ENCODE data around the gene MAGI1.

Gene MAGI1

GRCh38 chr3:65875393-65876027 lies 163.2 kb downstream of the MAGI1 start:
- TF ChIP-seq CTCF (IDR thresholded peaks at IDR 0.05), result no peak
- intact Hi-C loops (cut with DNase I; ENCODE audit: low total_unique reads), result no loop called here
- no peak overlapping the region for H3K4me3 ChIP-seq
- no peaks in the 10 kb centered on the region for H3K9me3 ChIP-seq
- H3K27ac ChIP-seq, result no peak overlapping the region
- H3K27me3 ChIP-seq, result no peaks in the 10 kb centered on the region
- H3K36me3 ChIP-seq, result no peaks in the 10 kb centered on the region
- no peak for DNase-seq
- H3K4me1 ChIP-seq, result peaks cover 0 to 11% (median 5%) of the 10 kb centered on the region in 4 donors

- H3K9me3 ChIP-seq, result no peaks in the 10 kb centered on the region
- no peak for TF ChIP-seq CTCF (IDR thresholded peaks at IDR 0.05)
- H3K27ac ChIP-seq, result no peak overlapping the region
- H3K27me3 ChIP-seq, result no peaks in the 10 kb centered on the region
- DNase-seq, result no peak
- intact Hi-C loops (cut with DNase I; ENCODE audit: low total_unique reads), result no loop called here
- H3K4me1 ChIP-seq, result peaks cover 0 to 14% (median 6%) of the 10 kb centered on the region in 4 donors
- H3K36me3 ChIP-seq, result no peaks in the 10 kb centered on the region
- no peak overlapping the region for H3K4me3 ChIP-seq
Measured at GRCh38 chr3:65873869-65874268, 164.8 kb downstream of the MAGI1 start.

GRCh38 chr3:65873028-65873427 lies 165.7 kb downstream of the MAGI1 start:
- intact Hi-C loops (cut with DNase I; ENCODE audit: low total_unique reads), result no loop called here
- no peaks in the 10 kb centered on the region for H3K27me3 ChIP-seq
- no peak for DNase-seq
- H3K4me1 ChIP-seq, result peaks cover 0 to 14% (median 6%) of the 10 kb centered on the region in 4 donors
- no peaks in the 10 kb centered on the region for H3K9me3 ChIP-seq
- TF ChIP-seq CTCF (IDR thresholded peaks at IDR 0.05), result no peak
- no peak overlapping the region for H3K27ac ChIP-seq
- H3K4me3 ChIP-seq, result no peak overlapping the region
- no peaks in the 10 kb centered on the region for H3K36me3 ChIP-seq

- Histone ChIP-seq H3K27me3 (no peaks in the 10 kb centered on the region), H3K4me3 (no peak overlapping the region), H3K4me1 (peaks cover 0 to 14% (median 6%) of the 10 kb centered on the region in 4 donors), H3K27ac (no peak overlapping the region), H3K9me3 (no peaks in the 10 kb centered on the region), H3K36me3 (no peaks in the 10 kb centered on the region)
- intact Hi-C loops (cut with DNase I; ENCODE audit: low total_unique reads), result no loop called here
- peak in 1 of 2 donors; percentile 25 for DNase-seq
- no peak for TF ChIP-seq CTCF (IDR thresholded peaks at IDR 0.05)
Measured at GRCh38 chr3:65871305-65872141, 167.2 kb downstream of the MAGI1 start.

- no peaks in the 10 kb centered on the region for H3K9me3 ChIP-seq
- no peak for DNase-seq
- intact Hi-C loops (cut with DNase I; ENCODE audit: low total_unique reads), result no loop called here
Measured at GRCh38 chr3:65869798-65870197, 168.9 kb downstream of the MAGI1 start.

More at GRCh38 chr3:65869798-65870197, 168.9 kb downstream of the MAGI1 start:
- Histone ChIP-seq H3K4me3 (no peak overlapping the region), H3K36me3 (no peaks in the 10 kb centered on the region), H3K4me1 (peaks cover 0 to 14% (median 6%) of the 10 kb centered on the region in 4 donors), H3K27me3 (no peaks in the 10 kb centered on the region), H3K27ac (no peak overlapping the region)
- TF ChIP-seq CTCF (IDR thresholded peaks at IDR 0.05), result no peak

Data from tibial artery (tissue), 4 donors.